ENCODE results near the gene PFN2. TPM values are rescaled to one million over a fixed set of nuclear protein-coding genes. Genes with fewer than 3 reads are reported as not detected.
A peak's percentile ranks its signal among the peaks of the same experiment; 100 is the strongest.

The PFN2 gene
- total RNA-seq, 4 donors from 2014 or later, result 96.1 to 114 (median 111) TPM

DNA sequence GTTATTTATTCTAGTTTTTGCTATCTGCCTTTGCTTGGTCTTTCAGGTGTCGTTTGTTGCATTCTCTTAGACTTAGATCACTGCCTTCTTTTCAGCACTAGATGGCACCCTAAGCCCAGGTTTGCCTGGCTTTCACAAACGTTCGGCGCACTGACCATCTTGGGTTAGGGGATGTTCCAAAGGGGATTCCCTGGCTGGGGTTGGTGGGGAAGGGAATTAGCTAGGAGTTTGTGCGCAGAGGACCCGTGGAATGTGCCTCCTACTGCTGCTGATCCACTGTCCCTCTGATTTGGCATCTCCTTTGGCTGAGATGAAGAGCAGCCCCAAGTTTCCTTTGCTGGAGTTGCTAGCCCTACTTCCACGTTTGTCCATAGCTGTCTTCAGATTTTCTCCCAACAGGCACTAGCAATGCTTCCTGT is 33.9 kb downstream of the PFN2 start:
- Histone ChIP-seq H3K27me3 (no peaks in the 10 kb centered on the region), H3K4me3 (replicated peaks in 1 of 3) (no peak overlapping the region), H3K36me3 (no peaks in the 10 kb centered on the region), H3K27ac (no peak overlapping the region), H3K4me1 (peaks cover 8 to 10% of the 10 kb centered on the region in 2 donors), H3K9me3 (no peaks in the 10 kb centered on the region)
- DNase-seq, result peak; percentile 45 to 49
- WGBS, 2 donors, result 29 to 38% methylated on average over 7 of the region's 7 CpGs
- intact Hi-C loops (cut with DNase I), result no loop called here
- TF ChIP-seq, protein P1, sequence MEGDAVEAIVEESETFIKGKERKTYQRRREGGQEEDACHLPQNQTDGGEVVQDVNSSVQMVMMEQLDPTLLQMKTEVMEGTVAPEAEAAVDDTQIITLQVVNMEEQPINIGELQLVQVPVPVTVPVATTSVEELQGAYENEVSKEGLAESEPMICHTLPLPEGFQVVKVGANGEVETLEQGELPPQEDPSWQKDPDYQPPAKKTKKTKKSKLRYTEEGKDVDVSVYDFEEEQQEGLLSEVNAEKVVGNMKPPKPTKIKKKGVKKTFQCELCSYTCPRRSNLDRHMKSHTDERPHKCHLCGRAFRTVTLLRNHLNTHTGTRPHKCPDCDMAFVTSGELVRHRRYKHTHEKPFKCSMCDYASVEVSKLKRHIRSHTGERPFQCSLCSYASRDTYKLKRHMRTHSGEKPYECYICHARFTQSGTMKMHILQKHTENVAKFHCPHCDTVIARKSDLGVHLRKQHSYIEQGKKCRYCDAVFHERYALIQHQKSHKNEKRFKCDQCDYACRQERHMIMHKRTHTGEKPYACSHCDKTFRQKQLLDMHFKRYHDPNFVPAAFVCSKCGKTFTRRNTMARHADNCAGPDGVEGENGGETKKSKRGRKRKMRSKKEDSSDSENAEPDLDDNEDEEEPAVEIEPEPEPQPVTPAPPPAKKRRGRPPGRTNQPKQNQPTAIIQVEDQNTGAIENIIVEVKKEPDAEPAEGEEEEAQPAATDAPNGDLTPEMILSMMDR (IDR thresholded peaks at IDR 0.05), result peak in 4 of 6 experiments; percentile 73 to 79 (median 74)
- TF ChIP-seq POLR2A (IDR thresholded peaks at IDR 0.05), result no peak

DNA sequence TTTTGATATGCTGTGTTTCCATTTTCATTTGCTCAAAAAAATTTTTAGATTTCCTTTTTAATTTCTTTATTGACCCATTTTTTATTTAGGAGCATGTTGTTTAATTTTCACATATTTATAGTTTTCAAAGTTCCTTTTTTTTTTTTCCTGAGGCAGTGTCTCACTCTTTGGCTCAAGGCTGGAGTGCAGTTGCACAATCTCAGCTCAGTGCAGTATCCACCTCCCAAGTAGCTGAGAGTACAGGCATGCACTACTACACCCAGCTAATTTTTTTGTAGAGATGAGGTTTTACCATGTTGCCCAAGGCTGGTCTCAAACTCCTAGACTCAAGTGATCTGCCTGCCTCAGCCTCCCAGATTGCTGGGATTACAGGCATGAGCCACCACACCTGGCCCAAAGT is 36.2 kb downstream of the PFN2 start:
- Histone ChIP-seq H3K9me3 (no peaks in the 10 kb centered on the region), H3K27me3 (no peaks in the 10 kb centered on the region), H3K27ac (no peak overlapping the region), H3K4me3 (replicated peaks in 1 of 3) (no peak overlapping the region), H3K36me3 (no peaks in the 10 kb centered on the region), H3K4me1 (peaks cover 8 to 10% of the 10 kb centered on the region in 2 donors)
- TF ChIP-seq, protein P1 (IDR thresholded peaks at IDR 0.05), result no peak
- DNase-seq, result peak; percentile 48 to 61
- intact Hi-C loops (cut with DNase I), result no loop called here

DNA sequence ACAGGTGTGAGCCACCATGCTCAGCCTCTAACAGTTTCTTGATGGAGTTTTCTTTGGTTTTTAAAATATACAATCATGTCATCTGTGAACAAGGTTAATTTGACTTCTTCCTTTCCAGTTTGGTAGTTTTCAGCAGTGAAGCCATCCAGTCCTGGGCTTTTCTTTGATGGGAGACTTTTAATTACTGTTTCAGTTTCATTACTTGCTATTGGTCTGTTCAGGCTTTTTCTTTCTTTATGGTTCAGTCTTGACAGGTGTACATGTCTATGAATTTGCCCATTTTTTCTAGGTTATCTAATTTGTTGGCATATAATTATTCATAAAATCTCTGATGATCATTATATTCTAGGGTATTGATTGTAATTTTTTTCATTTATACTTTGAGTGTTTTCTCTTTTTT is 36.8 kb downstream of the PFN2 start:
- TF ChIP-seq, protein P1 (IDR thresholded peaks at IDR 0.05), result no peak
- TF ChIP-seq POLR2A (IDR thresholded peaks at IDR 0.05), result no peak
- H3K27ac ChIP-seq, result no peak overlapping the region
- no peak overlapping the region for H3K4me3 ChIP-seq (replicated peaks in 1 of 3)
- H3K4me1 ChIP-seq, result peaks cover 3 to 8% of the 10 kb centered on the region in 2 donors
- intact Hi-C loops (cut with DNase I), result no loop called here
- no peaks in the 10 kb centered on the region for H3K36me3 ChIP-seq
- no peaks in the 10 kb centered on the region for H3K9me3 ChIP-seq
- H3K27me3 ChIP-seq, result no peaks in the 10 kb centered on the region
- no peak for DNase-seq

DNA sequence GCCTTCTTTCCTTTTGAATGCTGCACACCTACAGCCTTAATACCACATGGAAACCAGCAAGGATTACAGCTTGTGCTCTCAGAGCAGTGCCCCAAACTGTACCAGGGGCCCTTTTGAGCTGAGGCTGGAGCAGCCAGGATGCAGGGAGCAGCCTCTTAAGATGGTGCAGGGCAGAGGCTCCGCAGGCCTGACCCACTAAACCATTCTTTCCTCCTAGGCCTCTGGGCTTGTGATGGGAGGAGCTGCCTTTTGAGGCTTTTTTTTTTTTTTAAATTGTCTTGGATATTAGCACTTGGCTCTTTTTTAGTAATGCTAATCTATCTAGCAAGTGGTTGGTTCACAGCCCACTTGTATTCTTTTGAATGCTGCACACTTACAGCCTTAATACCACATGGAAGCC is 37.7 kb downstream of the PFN2 start:
- H3K9me3 ChIP-seq, result no peaks in the 10 kb centered on the region
- intact Hi-C loops (cut with DNase I), result no loop called here
- H3K4me3 ChIP-seq (replicated peaks in 1 of 3), result no peak overlapping the region

DNA sequence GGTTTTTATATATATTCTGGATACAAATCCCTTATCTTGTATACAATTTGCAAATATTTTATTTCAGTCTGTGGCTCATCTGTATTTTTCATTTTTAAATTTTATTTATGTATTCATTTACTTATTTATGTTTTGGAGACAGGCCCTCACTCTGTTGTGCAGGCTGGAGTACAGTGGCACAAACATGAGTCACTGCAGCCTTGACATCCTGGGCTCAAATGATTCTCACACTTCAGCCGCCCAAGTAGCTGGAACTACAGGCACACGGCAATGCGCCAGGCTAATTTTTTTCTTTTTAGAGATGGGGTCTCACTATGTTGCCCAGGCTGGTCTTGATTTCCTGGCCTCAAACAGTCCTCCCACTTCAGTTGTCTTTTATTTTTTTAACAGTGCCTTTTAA is 50.6 kb downstream of the PFN2 start:
- no peak overlapping the region for H3K4me3 ChIP-seq (replicated peaks in 1 of 3)
- H3K36me3 ChIP-seq, result peaks cover 7 to 16% of the 10 kb centered on the region in 2 donors
- H3K27me3 ChIP-seq, result no peaks in the 10 kb centered on the region
- intact Hi-C loops (cut with DNase I), result no loop called here
- no peaks in the 10 kb centered on the region for H3K4me1 ChIP-seq
- no peak for DNase-seq
- 97 to 100% methylated on average over 3 of the region's 3 CpGs for WGBS, 2 donors
- no peak overlapping the region for H3K27ac ChIP-seq
- TF ChIP-seq, protein P1 (IDR thresholded peaks at IDR 0.05), result no peak
- TF ChIP-seq POLR2A (IDR thresholded peaks at IDR 0.05), result no peak
- no peaks in the 10 kb centered on the region for H3K9me3 ChIP-seq

More for the DNA sequence above, 37.7 kb downstream of the PFN2 start:
- peaks cover 3 to 8% of the 10 kb centered on the region in 2 donors for H3K4me1 ChIP-seq
- DNase-seq, result no peak
- no peaks in the 10 kb centered on the region for H3K27me3 ChIP-seq
- TF ChIP-seq, protein P1 (IDR thresholded peaks at IDR 0.05), result no peak
- no peak for TF ChIP-seq POLR2A (IDR thresholded peaks at IDR 0.05)
- H3K36me3 ChIP-seq, result no peaks in the 10 kb centered on the region
- H3K27ac ChIP-seq, result no peak overlapping the region
- WGBS, 2 donors, result 93 to 100% methylated on average over 1 of the region's 1 CpG
